SU-DHL-6 (cell line): ENCODE data around the gene TTYH3.
"Not testable (repeated sequence)": the region's sequence is repeated elsewhere in the genome, so short reads cannot be mapped to it uniquely, and the experiment has no call there.

Experiments used
- H2AFZ ChIP-seq: fragments of 200-600 bp; sonication (generic); 2 replicates; pipeline ENCODE4 v1.6.1; 2014; ENCODE audit warnings: low read depth, mild to moderate bottlenecking, moderate library complexity, mixed read lengths, antibody characterized with exemption, low read length; ENCODE audit not compliant: severe bottlenecking
- H3F3A ChIP-seq: fragments of 200-600 bp; shearing (Covaris generic); 2 replicates; pipeline ENCODE4 v1.6.0; 2016; ENCODE audit warnings: antibody characterized with exemption, mild to moderate bottlenecking; ENCODE audit not compliant: insufficient read depth
- H3K27ac ChIP-seq: fragments of 200-600 bp; sonication (generic); 2 replicates; pipeline ENCODE4 v1.5.1; 2016; ENCODE audit warnings: low read depth, mild to moderate bottlenecking, low read length, moderate library complexity, mixed read lengths
- H3K27me3 ChIP-seq: fragments of 200-600 bp; sonication (generic), shearing (Covaris generic); 2 replicates; pipeline ENCODE4 v1.6.0; 2014; ENCODE audit warnings: mild to moderate bottlenecking, low read length
- H3K36me3 ChIP-seq: fragments of 200-600 bp; sonication (generic); 2 replicates; pipeline ENCODE4 v1.6.1; 2014; ENCODE audit warnings: mild to moderate bottlenecking, low read length, mixed read lengths
- H3K4me2 ChIP-seq: fragments of 300-600, 200-600 bp; shearing (Covaris generic), sonication (generic); 2 replicates; pipeline ENCODE4 v1.6.0; 2014; ENCODE audit warnings: low read length, low read depth, mild to moderate bottlenecking; ENCODE audit not compliant: poor library complexity, severe bottlenecking
- H3K4me3 ChIP-seq: fragments of 200-600 bp; sonication (generic); 2 replicates; pipeline ENCODE4 v1.5.1; 2014; ENCODE audit warnings: antibody characterized with exemption, low read length, mild to moderate bottlenecking, mixed read lengths; ENCODE audit not compliant: insufficient read depth, poor library complexity, severe bottlenecking
- H3K79me2 ChIP-seq: fragments of 200-600 bp; sonication (generic); 2 replicates; pipeline ENCODE4 v1.6.1; 2014; ENCODE audit warnings: mild to moderate bottlenecking, low read length, moderate library complexity; ENCODE audit not compliant: insufficient read depth
- H3K9ac ChIP-seq: fragments of 200-600 bp; sonication (generic); 2 replicates; pipeline ENCODE4 v1.7.0; 2014; ENCODE audit warnings: mild to moderate bottlenecking, low read length
- H3K9me2 ChIP-seq: fragments of 200-600 bp; sonication (generic); replicated peaks from 2 replicates; pipeline ENCODE4 v1.6.1; 2014; ENCODE audit warnings: low read length; ENCODE audit not compliant: insufficient read depth
- H3K9me3 ChIP-seq: fragments of 200-600 bp; sonication (generic); 2 replicates; pipeline ENCODE4 v1.6.1; 2014; ENCODE audit warnings: low read length, mixed read lengths; ENCODE audit not compliant: insufficient read depth
- H4K20me1 ChIP-seq: fragments of 200-600 bp; sonication (generic); 2 replicates; pipeline ENCODE4 v1.6.1; 2014; ENCODE audit warnings: low read depth, mild to moderate bottlenecking, antibody characterized with exemption, low read length, moderate library complexity, mixed read lengths
- CTCF ChIP-seq: fragments of 200-600 bp; sonication (generic); IDR thresholded peaks from one replicate; pipeline ENCODE4 v1.5.1; 2017; ENCODE audit warnings: antibody characterized with exemption, mild to moderate bottlenecking, low read length, moderate library complexity; ENCODE audit not compliant: insufficient read depth, poor library complexity, severe bottlenecking
- EZH2phosphoT487 ChIP-seq: fragments of 200-600 bp; sonication (generic), shearing (Covaris generic); conservative IDR thresholded peaks from 2 replicates; pipeline ENCODE4 v1.6.1; 2018; ENCODE audit warnings: mild to moderate bottlenecking, antibody characterized with exemption, low read length, moderate library complexity, mixed read lengths

The TTYH3 gene

DNA sequence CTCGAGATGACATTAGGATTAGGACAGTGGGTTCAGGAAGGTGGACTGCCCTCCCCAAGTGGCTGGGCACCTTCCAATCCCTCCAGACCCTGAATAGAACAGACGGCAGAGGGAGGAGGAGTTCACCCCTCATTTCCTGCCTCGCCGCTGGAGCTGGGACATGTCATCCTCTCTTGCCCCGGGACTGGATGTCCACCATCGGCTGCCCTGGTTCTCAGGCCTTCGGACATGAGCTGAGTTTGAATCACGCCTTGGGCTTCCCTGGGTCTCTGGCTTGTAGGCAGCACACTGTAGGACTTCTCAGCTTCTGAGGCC lies 62.3 kb downstream of the TTYH3 start:
- H4K20me1 ChIP-seq, H3K9me3 ChIP-seq, H3K27me3 ChIP-seq, H3K79me2 ChIP-seq, H3K4me2 ChIP-seq, H3K9me2 ChIP-seq, H2AFZ ChIP-seq, H3K27ac ChIP-seq, H3K36me3 ChIP-seq, H3K9ac ChIP-seq, H3K4me3 ChIP-seq: not testable (repeated sequence)
- H3F3A ChIP-seq = peaks cover 13% of the 10 kb centered on the region

DNA sequence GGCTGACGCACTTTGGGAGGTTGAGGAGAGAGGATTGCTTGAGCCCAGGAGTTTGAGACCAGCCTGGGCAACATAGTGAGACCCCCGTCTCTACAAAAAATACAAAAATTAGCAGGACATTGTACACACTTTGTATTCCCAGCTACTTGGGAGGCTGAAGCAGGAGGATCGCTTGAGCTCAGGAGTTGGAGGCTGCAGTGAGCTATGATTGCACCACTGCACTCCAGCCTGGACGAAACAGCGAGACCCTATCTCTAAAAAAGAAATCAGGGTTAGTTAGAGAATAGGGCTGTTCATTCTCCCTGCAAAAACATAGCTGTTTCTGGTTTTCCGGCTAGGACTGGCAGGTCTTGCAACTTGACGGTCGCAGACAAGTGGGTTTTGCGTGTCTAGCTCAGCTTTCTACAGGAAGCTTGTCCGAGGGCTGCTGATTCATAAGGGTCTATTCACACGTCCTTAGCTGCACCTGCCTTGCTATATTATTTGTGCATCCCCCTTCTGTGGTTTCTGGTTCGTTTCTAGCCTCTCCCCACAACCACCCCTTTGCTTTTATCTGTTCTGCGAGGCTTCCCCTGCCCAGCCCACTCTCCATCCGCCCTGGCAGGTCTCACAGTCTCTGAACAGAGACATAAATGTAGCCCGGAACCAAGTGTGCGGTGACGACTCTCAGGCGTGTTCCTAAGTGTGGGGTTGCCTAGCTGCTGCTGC lies 66.9 kb downstream of the TTYH3 start:
- Histone ChIP-seq H3F3A (peaks cover 20% of the 10 kb centered on the region), H3K4me2 (peak overlapping the region; percentile 72), H3K27ac (peak overlapping the region; percentile 93), H4K20me1 (no peaks in the 10 kb centered on the region), H3K9me2 (no peaks in the 10 kb centered on the region), H3K9me3 (no peaks in the 10 kb centered on the region), H3K9ac (peak overlapping the region; percentile 62), H3K36me3 (no peaks in the 10 kb centered on the region), H3K27me3 (no peaks in the 10 kb centered on the region), H3K79me2 (no peaks in the 10 kb centered on the region), H2AFZ (peak overlapping the region; percentile 33), H3K4me3 (peak overlapping the region; percentile 19)
- no peak for TF ChIP-seq EZH2phosphoT487
- TF ChIP-seq CTCF = no peak

DNA sequence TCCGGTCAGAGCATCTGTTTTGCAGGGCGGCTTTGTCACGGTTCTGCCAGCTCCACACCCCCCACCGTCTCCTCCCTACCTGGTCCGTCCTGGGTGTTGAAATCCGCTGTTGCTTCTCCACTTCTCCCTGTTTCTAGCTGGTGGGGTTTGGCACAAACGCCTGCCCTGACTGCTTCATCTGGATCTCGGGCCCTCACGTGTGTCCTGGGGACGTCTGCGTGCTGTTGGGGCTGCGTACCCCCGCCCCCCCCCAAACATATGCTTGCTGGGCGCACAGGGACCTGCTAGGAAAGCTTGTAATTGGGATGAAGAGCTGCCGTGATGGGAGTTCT lies 67.5 kb downstream of the TTYH3 start:
- H3K4me2 ChIP-seq = peak overlapping the region; percentile 72
- peaks cover 20% of the 10 kb centered on the region for H3F3A ChIP-seq
- H3K9me3 ChIP-seq = no peaks in the 10 kb centered on the region
- H3K27me3 ChIP-seq = no peaks in the 10 kb centered on the region
- H3K9ac ChIP-seq = peak overlapping the region; percentile 62
- TF ChIP-seq EZH2phosphoT487 (no peak), CTCF (no peak)
- peak overlapping the region; percentile 19 for H3K4me3 ChIP-seq
- H3K36me3 ChIP-seq = no peaks in the 10 kb centered on the region
- H3K79me2 ChIP-seq = no peaks in the 10 kb centered on the region
- no peaks in the 10 kb centered on the region for H4K20me1 ChIP-seq
- H3K27ac ChIP-seq = peak overlapping the region; percentile 93
- H2AFZ ChIP-seq = peak overlapping the region; percentile 33
- H3K9me2 ChIP-seq = no peaks in the 10 kb centered on the region

- TF ChIP-seq CTCF (no peak), EZH2phosphoT487 (no peak)
- Histone ChIP-seq H3K27ac (peak overlapping the region; percentile 93), H3K4me2 (peak overlapping the region; percentile 72), H2AFZ (no peak overlapping the region), H3K9ac (peak overlapping the region; percentile 62), H3F3A (peaks cover 20% of the 10 kb centered on the region), H3K27me3 (no peaks in the 10 kb centered on the region), H3K4me3 (no peak overlapping the region), H3K9me3 (no peaks in the 10 kb centered on the region), H3K9me2 (no peaks in the 10 kb centered on the region), H3K79me2 (no peaks in the 10 kb centered on the region), H3K36me3 (no peaks in the 10 kb centered on the region), H4K20me1 (no peaks in the 10 kb centered on the region)
Observed at GRCh38 chr7:2700141-2700850, 68.5 kb downstream of the TTYH3 start.
